ENCODE measurements around the gene WDR55.
"Not testable (repeated sequence)": the region's sequence is repeated elsewhere in the genome, so short reads cannot be mapped to it uniquely, and the experiment has no call there.

WDR55 gene

GRCh38 chr5:140713562-140714094 is 48.9 kb downstream of the WDR55 start:
- FAIRE-seq = no peak

- FAIRE-seq = not testable (repeated sequence)
Observed at GRCh38 chr5:140716238-140716637, 51.5 kb downstream of the WDR55 start.

GRCh38 chr5:140718266-140718592 is 53.5 kb downstream of the WDR55 start:
- no peak for FAIRE-seq

GRCh38 chr5:140720738-140721137 is 56.0 kb downstream of the WDR55 start:
- FAIRE-seq = not testable (repeated sequence)

- FAIRE-seq = not testable (repeated sequence)
Observed at GRCh38 chr5:140721395-140721794, 56.7 kb downstream of the WDR55 start.
